ENCODE measurements around the gene AQP5.
A peak's percentile ranks its signal among the peaks of the same experiment; 100 is the strongest.

Gene AQP5

GRCh38 chr12:49969651-49970429, 8.2 kb downstream of the AQP5 start:
- no peak overlapping the region for H3K4me3 ChIP-seq (replicated peaks; ENCODE audit: insufficient read depth, low read length)
- H3K27ac ChIP-seq (replicated peaks) = no peak overlapping the region
- peak in 1 of 2 experiments; percentile 26 for DNase-seq (ENCODE audit: low read depth in 1 of 2, low spot score in 1 of 2)
- peaks cover 1% of the 10 kb centered on the region for H3K27me3 ChIP-seq (ENCODE audit: insufficient read depth, poor library complexity, severe bottlenecking)
- TF ChIP-seq SPI1 (IDR thresholded peaks at IDR 0.05; ENCODE audit: borderline replicate concordance, low read depth) (no peak), POLR2AphosphoS5 (IDR thresholded peaks at IDR 0.05; ENCODE audit: low read depth) (no peak), CTCF (IDR thresholded peaks at IDR 0.05; ENCODE audit: insufficient read depth, low read length) (no peak), GABPA (IDR thresholded peaks at IDR 0.05; ENCODE audit: low read depth) (no peak), REST (IDR thresholded peaks at IDR 0.05; ENCODE audit: insufficient replicate concordance, low read depth) (no peak)

- Histone ChIP-seq H3K4me3 (replicated peaks; ENCODE audit: insufficient read depth, low read length) (no peak overlapping the region), H3K27me3 (ENCODE audit: insufficient read depth, poor library complexity, severe bottlenecking) (no peaks in the 10 kb centered on the region), H3K27ac (replicated peaks) (no peak overlapping the region)
- no peak for TF ChIP-seq REST (IDR thresholded peaks at IDR 0.05; ENCODE audit: insufficient replicate concordance, low read depth)
- no peak for TF ChIP-seq GABPA (IDR thresholded peaks at IDR 0.05; ENCODE audit: low read depth)
- no peak for TF ChIP-seq POLR2AphosphoS5 (IDR thresholded peaks at IDR 0.05; ENCODE audit: low read depth)
- TF ChIP-seq CTCF (IDR thresholded peaks at IDR 0.05; ENCODE audit: insufficient read depth, low read length) = no peak
- no peak for TF ChIP-seq SPI1 (IDR thresholded peaks at IDR 0.05; ENCODE audit: borderline replicate concordance, low read depth)
- no peak for DNase-seq (ENCODE audit: low read depth in 1 of 2, low spot score in 1 of 2)
Measured at GRCh38 chr12:49970658-49971057, 9.0 kb downstream of the AQP5 start.

- no peak overlapping the region for H3K27ac ChIP-seq (replicated peaks)
- H3K4me3 ChIP-seq (replicated peaks; ENCODE audit: insufficient read depth, low read length) = no peak overlapping the region
- no peaks in the 10 kb centered on the region for H3K27me3 ChIP-seq (ENCODE audit: insufficient read depth, poor library complexity, severe bottlenecking)
- TF ChIP-seq CTCF (IDR thresholded peaks at IDR 0.05; ENCODE audit: insufficient read depth, low read length) (no peak), REST (IDR thresholded peaks at IDR 0.05; ENCODE audit: insufficient replicate concordance, low read depth) (no peak), POLR2AphosphoS5 (IDR thresholded peaks at IDR 0.05; ENCODE audit: low read depth) (no peak), GABPA (IDR thresholded peaks at IDR 0.05; ENCODE audit: low read depth) (no peak), SPI1 (IDR thresholded peaks at IDR 0.05; ENCODE audit: borderline replicate concordance, low read depth) (no peak)
- DNase-seq (ENCODE audit: low read depth in 1 of 2, low spot score in 1 of 2) = no peak
Measured at GRCh38 chr12:49971141-49971540, 9.5 kb downstream of the AQP5 start.

All from HL-60 (cell line).